Measurements from ENCODE around the gene C19orf25. TPM values are rescaled to one million over a fixed set of nuclear protein-coding genes. Genes with fewer than 3 reads are reported as not detected.

C19orf25 gene
- total RNA-seq, 1 donor from 2014 or later = 29.7 TPM

GRCh38 chr19:1432507-1432887, 46.5 kb downstream of the C19orf25 start:
- peaks cover 12% of the 10 kb centered on the region for H3K36me3 Mint-ChIP-seq (ENCODE audit: low read depth, unreplicated experiment)
- H3K4me3 Mint-ChIP-seq (ENCODE audit: unreplicated experiment) = no peak overlapping the region
- H3K4me1 Mint-ChIP-seq (ENCODE audit: unreplicated experiment) = no peaks in the 10 kb centered on the region
- H3K27me3 Mint-ChIP-seq (ENCODE audit: unreplicated experiment) = peaks cover 7% of the 10 kb centered on the region
- no peak overlapping the region for H3K27ac Mint-ChIP-seq (ENCODE audit: unreplicated experiment)
- no peaks in the 10 kb centered on the region for H3K9me3 Mint-ChIP-seq (ENCODE audit: unreplicated experiment)
- no peak for TF ChIP-seq CTCF (IDR thresholded peaks at IDR 0.05; ENCODE audit: unreplicated experiment)
- no peak for DNase-seq (ENCODE audit: low spot score)

GRCh38 chr19:1431759-1432506, 47.1 kb downstream of the C19orf25 start:
- no peak overlapping the region for H3K27ac Mint-ChIP-seq (ENCODE audit: unreplicated experiment)
- H3K4me1 Mint-ChIP-seq (ENCODE audit: unreplicated experiment) = no peaks in the 10 kb centered on the region
- peak overlapping the region; percentile 76 for H3K4me3 Mint-ChIP-seq (ENCODE audit: unreplicated experiment)
- DNase-seq (ENCODE audit: low spot score) = no peak
- H3K9me3 Mint-ChIP-seq (ENCODE audit: unreplicated experiment) = no peaks in the 10 kb centered on the region
- H3K27me3 Mint-ChIP-seq (ENCODE audit: unreplicated experiment) = peaks cover 7% of the 10 kb centered on the region
- no peak for TF ChIP-seq CTCF (IDR thresholded peaks at IDR 0.05; ENCODE audit: unreplicated experiment)
- H3K36me3 Mint-ChIP-seq (ENCODE audit: low read depth, unreplicated experiment) = peaks cover 12% of the 10 kb centered on the region

GRCh38 chr19:1430246-1430645, 48.8 kb downstream of the C19orf25 start:
- no peaks in the 10 kb centered on the region for H3K9me3 Mint-ChIP-seq (ENCODE audit: unreplicated experiment)
- peaks cover 7% of the 10 kb centered on the region for H3K27me3 Mint-ChIP-seq (ENCODE audit: unreplicated experiment)
- no peak for TF ChIP-seq CTCF (IDR thresholded peaks at IDR 0.05; ENCODE audit: unreplicated experiment)
- no peak for DNase-seq (ENCODE audit: low spot score)
- no peaks in the 10 kb centered on the region for H3K4me1 Mint-ChIP-seq (ENCODE audit: unreplicated experiment)
- no peak overlapping the region for H3K27ac Mint-ChIP-seq (ENCODE audit: unreplicated experiment)
- H3K4me3 Mint-ChIP-seq (ENCODE audit: unreplicated experiment) = no peak overlapping the region
- H3K36me3 Mint-ChIP-seq (ENCODE audit: low read depth, unreplicated experiment) = peaks cover 12% of the 10 kb centered on the region

- peaks cover 7% of the 10 kb centered on the region for H3K27me3 Mint-ChIP-seq (ENCODE audit: unreplicated experiment)
- H3K36me3 Mint-ChIP-seq (ENCODE audit: low read depth, unreplicated experiment) = peaks cover 13% of the 10 kb centered on the region
- TF ChIP-seq CTCF (IDR thresholded peaks at IDR 0.05; ENCODE audit: unreplicated experiment) = no peak
- no peak for DNase-seq (ENCODE audit: low spot score)
- H3K4me3 Mint-ChIP-seq (ENCODE audit: unreplicated experiment) = no peak overlapping the region
- no peaks in the 10 kb centered on the region for H3K9me3 Mint-ChIP-seq (ENCODE audit: unreplicated experiment)
- peak overlapping the region; percentile 42 for H3K27ac Mint-ChIP-seq (ENCODE audit: unreplicated experiment)
- no peaks in the 10 kb centered on the region for H3K4me1 Mint-ChIP-seq (ENCODE audit: unreplicated experiment)
These were observed 49.3 kb downstream of the C19orf25 start for GRCh38 chr19:1429750-1430149.

- no peaks in the 10 kb centered on the region for H3K9me3 Mint-ChIP-seq (ENCODE audit: unreplicated experiment)
- no peak for DNase-seq (ENCODE audit: low spot score)
- no peaks in the 10 kb centered on the region for H3K4me1 Mint-ChIP-seq (ENCODE audit: unreplicated experiment)
- peaks cover 13% of the 10 kb centered on the region for H3K36me3 Mint-ChIP-seq (ENCODE audit: low read depth, unreplicated experiment)
- H3K27me3 Mint-ChIP-seq (ENCODE audit: unreplicated experiment) = peaks cover 7% of the 10 kb centered on the region
- TF ChIP-seq CTCF (IDR thresholded peaks at IDR 0.05; ENCODE audit: unreplicated experiment) = no peak
- H3K27ac Mint-ChIP-seq (ENCODE audit: unreplicated experiment) = no peak overlapping the region
- H3K4me3 Mint-ChIP-seq (ENCODE audit: unreplicated experiment) = no peak overlapping the region
These were observed 50.1 kb downstream of the C19orf25 start for GRCh38 chr19:1428738-1429391.

All from endothelial cell (in vitro differentiated cells).